Hypothalamus (tissue), 51 donors: ENCODE measurements around the gene IL20RA.
"Not testable (repeated sequence)": the region's sequence is repeated elsewhere in the genome, so short reads cannot be mapped to it uniquely, and the experiment has no call there.

Experiments used
- DNase-seq, 51 donors: peaks; one replicate each; lab custom pipeline; 2025; lab: John Stamatoyannopoulos, UW

Gene IL20RA, protein sequence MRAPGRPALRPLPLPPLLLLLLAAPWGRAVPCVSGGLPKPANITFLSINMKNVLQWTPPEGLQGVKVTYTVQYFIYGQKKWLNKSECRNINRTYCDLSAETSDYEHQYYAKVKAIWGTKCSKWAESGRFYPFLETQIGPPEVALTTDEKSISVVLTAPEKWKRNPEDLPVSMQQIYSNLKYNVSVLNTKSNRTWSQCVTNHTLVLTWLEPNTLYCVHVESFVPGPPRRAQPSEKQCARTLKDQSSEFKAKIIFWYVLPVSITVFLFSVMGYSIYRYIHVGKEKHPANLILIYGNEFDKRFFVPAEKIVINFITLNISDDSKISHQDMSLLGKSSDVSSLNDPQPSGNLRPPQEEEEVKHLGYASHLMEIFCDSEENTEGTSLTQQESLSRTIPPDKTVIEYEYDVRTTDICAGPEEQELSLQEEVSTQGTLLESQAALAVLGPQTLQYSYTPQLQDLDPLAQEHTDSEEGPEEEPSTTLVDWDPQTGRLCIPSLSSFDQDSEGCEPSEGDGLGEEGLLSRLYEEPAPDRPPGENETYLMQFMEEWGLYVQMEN

DNA sequence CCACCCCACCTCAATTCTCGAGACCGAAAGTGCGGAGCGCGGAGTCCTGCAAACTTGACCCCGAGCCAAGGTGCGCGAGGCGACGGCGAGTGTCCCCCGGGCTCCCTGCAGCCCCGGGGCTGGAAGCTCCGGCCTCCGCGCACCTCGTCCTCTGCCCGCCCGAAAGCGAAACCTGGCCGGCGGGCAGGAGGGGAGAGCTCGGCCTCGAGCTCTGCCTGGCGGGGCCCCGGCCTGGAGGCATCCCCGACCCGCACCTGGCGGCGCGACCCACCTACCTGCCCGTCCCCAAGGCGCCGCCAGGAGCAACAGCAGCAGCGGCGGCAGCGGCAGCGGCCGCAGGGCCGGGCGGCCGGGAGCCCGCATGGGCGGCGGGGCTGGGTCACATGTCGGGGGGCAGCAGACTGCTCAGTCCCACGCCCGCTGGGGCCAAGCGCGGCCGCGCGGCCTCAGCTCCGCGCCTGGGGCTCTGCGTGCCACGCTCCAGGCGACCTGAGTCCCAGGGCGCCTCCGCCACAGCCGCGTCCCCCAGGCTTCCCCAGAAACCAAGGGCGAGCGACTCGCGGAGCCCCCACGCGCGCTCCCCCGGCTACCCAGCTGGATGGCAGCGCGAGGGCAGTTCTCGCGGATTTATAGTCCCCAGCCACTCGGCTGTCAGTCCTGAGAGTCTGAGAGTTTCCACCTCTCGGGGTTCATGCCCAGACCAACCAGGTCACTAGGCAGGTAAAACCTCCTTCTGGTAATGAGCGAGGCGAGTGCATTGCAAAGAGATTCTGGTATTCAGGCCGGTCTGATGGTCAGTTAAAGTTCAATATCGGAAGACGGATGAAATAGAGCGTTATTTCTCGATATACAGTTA, at the start of gene IL20RA:
Gene IL20RA, minus strand, starts transcription at position 600 of the 856 bp plus-strand sequence. Its CDS starts 237 bp downstream, at position 363.
- DNase-seq, result peak in 28 of 51 donors; percentile 1 to 53 (median 19)

DNA sequence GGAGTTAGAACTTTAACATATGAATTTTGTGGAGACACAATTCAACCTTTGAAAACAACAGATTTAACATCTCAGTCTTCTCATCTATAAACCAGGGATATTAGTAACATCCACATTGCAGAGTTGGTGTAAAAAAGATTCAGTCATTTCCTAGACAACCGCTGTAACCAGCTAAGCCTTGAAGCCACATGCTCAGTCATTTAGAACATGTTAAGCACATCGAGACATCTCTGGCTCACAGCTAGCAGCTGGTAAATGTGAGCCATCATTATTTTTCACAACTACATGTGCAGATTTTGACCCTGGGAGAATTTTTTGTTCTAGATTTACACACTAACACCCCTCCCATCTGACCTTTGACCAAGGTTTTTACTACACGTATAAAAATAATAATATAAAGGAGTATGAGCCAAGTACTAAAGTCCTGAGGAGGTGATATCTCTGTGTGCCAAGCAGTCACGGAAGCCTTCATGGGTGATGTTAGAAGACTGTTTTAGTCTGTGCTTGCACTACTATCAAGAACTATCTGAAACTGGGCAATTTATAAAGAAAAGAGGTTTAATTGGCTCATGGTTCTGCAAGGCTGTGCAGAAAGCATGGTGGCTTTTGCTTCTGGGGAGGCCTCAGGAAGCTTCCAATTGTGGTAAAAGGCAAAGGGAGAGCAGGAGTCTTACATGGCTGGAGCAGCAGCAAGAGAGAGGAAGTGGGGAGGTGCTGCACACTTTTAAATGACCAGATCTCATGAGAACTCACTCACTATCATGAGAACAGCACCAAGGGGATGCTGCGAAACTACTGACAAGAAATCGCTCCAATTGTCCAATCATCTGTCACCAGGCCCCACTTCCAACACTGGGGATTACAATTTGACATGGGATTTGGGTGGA, 48.7 kb upstream of the IL20RA start:
- no peak for DNase-seq

DNA sequence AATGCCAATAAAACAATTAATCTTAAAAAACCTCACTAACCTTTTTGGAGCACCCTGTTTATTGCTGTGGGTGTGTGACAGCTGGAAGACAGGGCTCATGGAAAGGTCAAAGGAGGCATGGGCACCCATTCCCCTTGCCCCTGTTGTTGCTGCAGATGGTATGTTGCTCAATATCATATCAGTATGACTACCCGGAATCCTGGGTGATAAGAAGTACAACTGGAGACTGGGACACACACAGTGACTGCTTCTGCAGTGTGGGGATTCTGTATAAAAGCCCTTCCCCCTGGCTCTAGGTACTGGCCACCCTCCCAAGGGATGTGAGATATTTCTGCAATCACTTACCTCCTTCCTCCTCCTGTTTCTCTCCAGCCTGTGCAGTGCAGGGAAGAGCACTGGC, 47.3 kb upstream of the IL20RA start:
- DNase-seq, result no peak

DNA sequence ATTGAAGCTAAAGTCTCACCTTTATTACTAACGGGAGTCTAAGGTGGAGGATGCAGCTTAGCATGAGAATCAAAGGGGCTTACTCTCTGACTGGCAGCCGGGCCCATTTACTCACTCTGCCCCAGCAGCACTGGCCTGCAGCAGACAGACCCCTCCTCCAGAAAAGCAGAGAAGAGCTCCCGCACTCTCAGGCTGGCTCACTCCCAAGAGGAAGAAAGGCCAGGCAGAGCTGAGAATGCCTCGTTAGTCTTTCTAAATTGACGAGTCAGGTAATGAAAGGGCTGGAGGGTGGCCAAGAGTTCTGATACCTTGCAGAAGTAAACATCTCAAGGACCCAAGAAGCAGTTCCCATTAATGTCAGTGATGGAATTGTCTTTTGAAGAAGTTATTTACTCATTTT, 44.5 kb upstream of the IL20RA start:
- DNase-seq, result no peak

DNA sequence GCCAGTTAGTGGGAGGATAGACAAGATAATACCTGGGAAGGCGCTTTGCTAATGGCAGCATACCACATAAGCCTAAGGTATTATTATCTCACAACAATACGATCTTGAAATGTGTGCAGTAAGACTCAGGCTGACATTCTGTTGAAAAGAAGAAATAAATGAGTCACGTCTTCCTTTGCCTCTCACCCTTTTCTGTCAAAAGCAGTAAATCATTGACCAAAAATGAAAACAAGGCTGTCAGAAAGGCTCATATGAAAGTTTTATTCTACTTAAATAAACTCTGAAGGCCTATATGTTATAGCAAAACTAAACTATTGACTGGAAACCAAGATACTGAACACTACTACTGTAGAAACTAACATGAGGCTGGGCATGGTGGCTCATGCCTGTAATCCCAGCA, 43.1 kb upstream of the IL20RA start:
- no peak for DNase-seq

DNA sequence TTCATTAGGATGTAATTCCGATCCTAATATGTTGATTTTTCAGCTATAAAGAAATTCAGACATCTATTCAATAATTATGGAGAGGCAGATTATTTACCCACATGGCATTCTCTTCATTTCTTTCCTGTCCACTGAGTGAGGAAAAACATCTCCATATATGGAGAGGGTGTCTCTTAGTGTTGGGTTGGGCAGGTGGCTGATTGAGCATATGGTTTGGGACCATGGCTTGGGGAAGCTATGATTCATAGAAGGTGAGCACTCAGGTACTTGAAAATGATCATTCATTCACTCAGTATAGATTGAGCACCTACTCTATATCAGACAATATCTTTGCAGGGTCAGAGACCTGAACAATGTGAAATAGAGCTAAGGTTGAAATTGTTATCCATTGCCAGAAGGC, 41.3 kb upstream of the IL20RA start:
- no peak for DNase-seq

DNA sequence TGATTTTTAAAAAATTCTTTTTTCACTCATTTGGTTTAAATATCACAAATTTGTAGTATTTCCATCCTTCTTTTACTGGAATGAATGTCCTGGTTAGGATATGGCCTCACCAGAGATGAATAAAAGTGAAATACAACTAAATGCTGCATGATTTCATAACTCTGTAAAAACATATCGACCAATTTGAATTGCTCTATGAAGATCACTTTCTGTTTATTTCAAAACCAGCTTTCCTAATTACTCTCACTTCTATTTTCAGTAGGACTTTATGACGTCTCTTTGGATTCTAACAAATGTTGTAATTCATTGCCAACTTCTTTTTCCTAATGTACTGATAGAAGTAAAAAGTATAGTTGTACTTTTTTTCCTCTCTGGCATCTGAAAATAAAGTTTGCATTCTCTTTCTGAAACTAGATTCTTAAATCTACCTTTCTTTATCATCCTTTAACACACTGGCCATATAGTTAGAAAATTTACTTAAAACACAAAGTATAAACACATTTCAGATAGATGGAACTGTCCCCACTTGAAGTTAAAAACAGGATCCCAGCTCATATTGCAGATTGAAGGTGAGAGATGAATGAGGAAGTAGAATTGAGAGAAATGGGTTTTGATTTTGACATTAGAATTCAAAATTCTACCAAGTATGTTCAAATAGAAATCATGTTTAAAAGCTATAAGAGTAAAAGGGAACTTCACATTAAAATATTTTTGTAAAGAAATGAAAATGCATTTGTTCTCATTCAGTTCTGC, 40.3 kb upstream of the IL20RA start:
- DNase-seq, result no peak

DNA sequence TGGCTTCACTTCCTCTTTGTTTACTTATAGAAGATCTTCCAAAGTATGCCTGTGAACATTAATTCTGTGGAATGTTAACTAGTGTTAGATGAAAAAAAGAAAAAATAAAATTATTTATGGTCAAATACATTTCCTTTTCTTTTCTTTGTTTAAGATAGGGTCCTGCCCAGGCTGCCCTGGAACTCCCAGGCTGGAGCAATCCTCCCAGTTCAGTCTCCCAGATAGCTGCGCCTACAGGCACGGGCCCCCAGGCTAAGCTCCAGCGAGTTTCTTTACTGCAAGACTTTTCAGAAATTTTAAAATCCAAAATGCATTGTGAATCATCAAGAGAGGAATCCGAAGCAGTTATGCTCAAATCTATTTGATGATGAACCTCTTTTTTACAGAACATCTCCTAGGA, 39.3 kb upstream of the IL20RA start:
- DNase-seq, result no peak

DNA sequence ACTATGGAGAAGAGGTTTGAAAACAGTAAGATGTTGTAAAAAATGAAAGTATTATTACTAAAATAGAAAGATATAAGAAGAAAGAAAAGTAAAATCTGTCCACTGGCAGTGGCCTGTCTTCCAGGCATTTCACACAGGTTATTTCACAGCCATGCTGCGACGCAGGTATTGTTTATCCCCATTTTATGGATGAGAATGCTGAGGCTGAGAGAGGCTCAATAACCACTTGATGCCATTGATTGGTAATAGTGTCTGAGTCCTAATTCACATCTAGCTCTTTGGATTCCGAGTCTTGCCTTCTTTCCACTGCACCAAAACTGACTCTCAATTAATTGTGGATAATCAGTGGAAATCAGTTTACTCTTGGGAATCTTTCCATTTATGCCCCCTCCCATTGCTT, 37.2 kb upstream of the IL20RA start:
- no peak for DNase-seq

DNA sequence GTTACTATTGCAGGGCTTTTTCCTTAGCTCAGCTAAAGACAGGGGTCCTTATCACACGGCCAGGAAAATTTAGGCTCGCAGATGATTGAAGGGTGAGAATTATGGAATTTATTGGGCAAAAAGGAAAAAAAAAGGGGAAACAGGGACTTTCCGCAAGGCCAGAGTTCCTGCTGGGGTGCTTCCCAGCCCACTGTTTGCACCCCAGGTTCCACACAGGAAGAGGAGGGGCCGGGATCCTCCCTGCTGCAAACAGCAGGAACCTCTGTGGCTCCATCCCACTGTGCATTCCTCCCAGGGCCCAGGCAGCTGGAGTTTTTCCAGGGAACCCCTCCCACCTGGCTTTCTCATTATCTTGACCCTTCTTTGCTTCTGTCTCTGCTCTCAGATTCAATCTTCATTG, 35.9 kb upstream of the IL20RA start:
- no peak for DNase-seq

DNA sequence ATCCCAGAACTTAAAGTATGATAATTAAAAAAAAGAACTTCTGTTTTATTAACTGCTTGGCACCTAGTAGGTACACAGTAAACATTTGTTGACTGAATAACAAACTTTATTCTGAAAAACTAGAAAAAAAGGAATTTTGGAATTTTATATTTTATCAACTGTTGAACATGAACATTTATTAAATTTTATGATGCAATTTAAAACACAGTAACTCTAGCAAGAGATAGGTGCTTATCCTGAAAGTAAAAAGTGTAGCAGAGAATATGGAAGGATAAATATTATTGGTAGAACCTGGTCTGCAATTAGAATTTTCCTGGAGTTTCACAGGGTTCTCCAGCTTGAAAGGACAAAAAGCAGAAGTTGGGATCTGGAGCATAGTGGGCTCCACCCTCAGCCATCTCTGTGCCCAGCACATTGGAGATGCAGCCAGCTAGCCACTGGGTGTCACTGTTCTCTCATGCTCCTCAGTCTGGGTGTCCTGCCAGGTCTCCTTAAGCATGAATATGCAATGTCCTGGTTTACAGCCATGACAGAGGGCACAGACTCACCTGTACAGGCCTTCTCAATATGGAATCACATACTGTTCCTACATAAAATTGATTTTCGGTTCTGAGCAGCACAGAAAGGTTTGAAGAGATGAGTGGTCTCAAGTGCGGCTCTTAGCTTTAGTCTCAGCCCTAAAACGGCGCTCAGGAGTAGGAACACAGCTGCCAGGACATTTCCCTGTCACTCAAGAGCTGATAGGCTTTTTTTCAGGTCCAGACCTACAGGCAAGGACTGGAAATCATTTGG, 31.7 kb upstream of the IL20RA start:
- DNase-seq, result peak in 34 of 51 donors; percentile 1 to 64 (median 28)

DNA sequence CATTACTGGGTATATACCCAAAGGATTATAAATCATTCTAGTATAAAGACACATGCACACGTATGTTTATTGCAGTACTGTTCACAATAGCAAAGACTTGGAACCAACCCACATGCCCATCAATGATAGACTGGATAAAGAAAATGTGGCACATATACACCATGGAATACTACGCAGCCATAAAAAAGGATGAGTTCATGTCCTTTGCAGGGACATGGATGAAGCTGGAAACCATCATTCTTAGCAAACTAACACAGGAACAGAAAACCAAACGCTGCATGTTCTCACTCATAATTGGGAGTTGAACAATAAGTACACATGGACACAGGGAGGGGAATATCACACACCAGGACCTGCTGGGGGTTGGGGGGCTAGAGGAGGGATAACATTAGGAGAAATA, 31.0 kb upstream of the IL20RA start:
- DNase-seq, result not testable (repeated sequence)

DNA sequence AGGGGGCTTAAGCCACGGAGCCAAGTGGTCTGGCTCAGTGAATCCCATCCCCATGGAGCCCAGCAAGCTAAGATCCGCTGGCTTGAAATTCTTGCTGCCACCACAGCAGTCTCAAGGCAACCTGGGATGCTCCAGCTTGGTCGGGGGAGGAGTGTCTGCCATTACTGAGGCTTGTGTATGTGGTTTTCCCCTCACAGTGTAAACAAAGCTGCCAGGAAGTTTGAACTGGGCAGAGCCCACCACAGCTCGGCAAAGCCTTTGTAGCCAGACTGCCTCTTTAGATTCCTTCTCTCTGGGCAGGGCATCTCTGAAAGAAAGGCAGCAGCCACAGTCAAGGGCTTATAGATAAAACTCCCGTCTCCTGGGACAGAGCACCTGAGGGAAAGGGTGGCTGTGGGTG, 25.5 kb upstream of the IL20RA start:
- DNase-seq, result no peak

DNA sequence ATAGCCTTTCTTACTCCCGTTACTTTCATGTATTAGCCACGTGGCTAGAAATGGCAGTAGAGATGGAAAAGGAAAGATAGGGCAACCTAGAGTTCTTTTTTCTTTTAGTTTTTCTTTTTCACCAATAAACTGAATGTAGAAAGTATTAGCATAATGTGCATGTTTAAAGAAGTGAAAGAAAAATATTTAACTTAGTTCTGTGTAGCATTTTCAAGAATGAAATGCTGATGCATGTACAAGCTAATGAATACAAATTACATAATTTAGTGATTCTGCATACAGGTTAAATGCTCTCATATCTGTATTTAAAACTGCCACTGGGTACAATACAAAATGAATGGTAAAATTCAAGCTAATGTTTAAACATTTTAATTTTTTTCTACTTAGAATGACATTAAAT, 22.6 kb upstream of the IL20RA start:
- DNase-seq, result no peak

DNA sequence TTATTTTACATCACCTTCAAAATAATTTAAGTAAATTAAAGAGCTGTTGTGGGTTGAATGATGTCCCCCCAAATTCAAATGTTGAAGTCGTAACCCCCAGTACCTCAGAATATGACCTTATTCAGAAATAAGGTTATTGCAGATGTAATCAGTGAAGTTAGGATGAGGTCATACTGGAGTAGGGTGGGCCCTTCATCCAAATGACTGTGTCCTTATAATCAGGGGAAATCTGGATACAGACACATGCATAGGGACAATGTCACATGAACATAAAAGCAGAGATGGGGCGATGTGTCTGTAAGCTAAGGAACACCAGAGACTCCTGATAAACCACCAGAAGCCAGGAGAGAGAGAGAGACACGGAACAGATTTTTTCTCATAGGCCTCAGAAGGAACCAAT, 13.3 kb upstream of the IL20RA start:
- DNase-seq, result no peak

DNA sequence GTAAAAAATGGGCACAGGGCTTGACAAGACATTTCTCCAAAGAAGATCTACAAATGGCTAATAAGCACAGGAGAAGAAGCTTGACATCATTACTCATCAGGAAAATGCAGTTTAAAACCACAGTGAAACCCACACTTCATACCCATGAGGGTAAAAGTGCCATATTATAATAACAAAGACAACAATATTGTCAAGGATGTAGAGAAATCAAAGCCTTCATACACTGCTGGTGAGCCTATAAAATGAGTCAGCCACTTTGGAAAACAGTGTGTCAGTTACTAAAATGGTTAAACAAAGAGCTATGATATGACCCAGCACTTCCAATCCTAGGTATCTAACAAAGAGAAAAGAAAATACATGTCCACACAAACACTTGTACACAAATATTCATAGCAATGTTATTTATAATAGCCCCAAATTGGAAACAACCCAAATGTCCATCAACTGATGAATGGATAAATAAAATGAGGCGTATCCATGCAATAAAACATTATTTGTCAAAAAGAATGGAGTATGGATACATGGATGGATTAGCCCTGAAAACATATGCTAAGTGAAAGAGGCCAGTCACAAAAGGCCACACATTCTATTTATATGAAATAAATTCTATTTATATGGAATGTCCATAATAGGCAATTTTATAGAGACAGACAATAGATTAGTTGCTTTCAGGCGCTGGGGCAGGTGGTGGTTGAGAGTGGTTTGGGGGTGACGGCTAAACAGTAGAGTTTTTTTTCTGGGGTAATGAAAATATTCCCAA, 11.5 kb upstream of the IL20RA start:
- no peak for DNase-seq

DNA sequence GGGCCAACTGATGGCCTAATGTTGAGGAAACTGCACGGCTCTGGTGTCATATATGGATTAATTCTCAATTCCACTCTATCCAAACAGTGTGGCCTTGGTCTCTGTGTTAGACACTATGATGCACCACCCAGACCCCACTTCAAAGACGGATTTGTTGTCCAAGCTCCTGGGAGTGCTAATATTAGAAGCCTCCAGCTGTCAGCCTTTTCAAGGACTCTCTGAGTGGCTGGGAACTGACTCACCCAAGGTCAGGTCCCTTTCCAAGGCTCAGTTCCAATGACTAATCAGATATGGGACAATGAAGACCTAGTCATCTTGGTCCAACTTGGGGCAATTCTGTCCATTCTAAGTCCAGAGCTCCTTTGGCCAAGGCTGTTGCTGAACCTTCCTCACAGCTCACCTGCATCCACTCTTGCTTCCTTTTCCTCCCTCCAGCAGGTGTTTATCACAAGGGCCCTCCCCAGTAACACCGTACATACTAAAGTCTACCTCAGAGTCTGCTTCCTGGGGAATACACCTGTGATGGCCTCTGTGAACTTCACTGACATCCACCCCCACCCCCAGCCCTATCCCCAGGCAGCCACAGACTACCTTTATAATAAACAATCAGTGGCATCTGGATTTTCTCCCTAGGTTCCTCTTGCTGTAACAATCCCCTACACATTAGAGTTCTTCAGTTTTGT, 7.2 kb upstream of the IL20RA start:
- no peak for DNase-seq

DNA sequence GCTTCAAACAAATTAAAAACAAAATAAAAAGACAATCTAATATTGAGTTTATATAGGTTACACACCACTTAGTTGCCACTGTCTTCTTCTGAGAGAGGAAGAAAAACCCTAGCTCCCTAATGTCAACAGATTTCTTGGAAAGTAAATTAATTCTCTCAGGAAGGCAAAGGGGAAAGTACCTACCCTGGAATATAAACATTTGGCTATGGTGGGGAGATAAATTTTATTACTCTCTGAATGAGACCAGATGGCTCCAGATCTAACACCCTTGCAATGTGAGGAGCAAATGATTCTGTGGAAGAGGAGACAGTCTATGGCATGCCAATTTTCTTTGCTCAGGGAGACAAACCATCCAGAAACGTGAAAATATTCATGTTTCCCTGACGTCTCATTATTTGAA, 4.3 kb upstream of the IL20RA start:
- DNase-seq, result no peak
